GM21423 (cell line): ENCODE data around the gene OR11G2.
"Not testable (repeated sequence)": the region's sequence is repeated elsewhere in the genome, so short reads cannot be mapped to it uniquely, and the experiment has no call there.

Experiments
- ATAC-seq: cut with Tn5 transposase; IDR thresholded peaks from one replicate; pipeline ENCODE4 v1.9.1; 2021; ENCODE audit warnings: mild to moderate bottlenecking, moderate library complexity; ENCODE audit not compliant: unreplicated experiment

The OR11G2 gene

GRCh38 chr14:20219033-20219432, 28.3 kb downstream of the OR11G2 start:
- no peak for ATAC-seq

GRCh38 chr14:20223410-20223809, 32.7 kb downstream of the OR11G2 start, which contains the start of gene OR11H6:
TSS of gene OR11H6 (plus strand) at chr14:20223710. CDS start at chr14:20223710, 0 bp downstream.
- no peak for ATAC-seq

GRCh38 chr14:20228681-20229080, 38.0 kb downstream of the OR11G2 start, which contains the start of gene OR11H7:
TSS of gene OR11H7 (plus strand) at chr14:20228981.
- ATAC-seq, result no peak

- ATAC-seq, result not testable (repeated sequence)
Observed at GRCh38 chr14:20235415-20235814, 44.7 kb downstream of the OR11G2 start.

GRCh38 chr14:20247646-20248246, 57.0 kb downstream of the OR11G2 start:
- ATAC-seq, result no peak
